NB4 (cell line): ENCODE data around the gene ATP1A3.

Experiments
- CTCF ChIP-seq: IDR thresholded peaks from one replicate; pipeline ENCODE4 v1.5.1; 2012; ENCODE audit warnings: low read depth, low read length
- POLR2A ChIP-seq: IDR thresholded peaks from 2 replicates; pipeline ENCODE4 v1.6.1; 2011; ENCODE audit warnings: mild to moderate bottlenecking; ENCODE audit not compliant: insufficient read length; ENCODE audit errors: extremely low read depth

- no peak for TF ChIP-seq POLR2A
- no peak for TF ChIP-seq CTCF
Observed at GRCh38 chr19:42040031-42040430, 46.0 kb upstream of the ATP1A3 start.
